Activated CD4-positive, alpha-beta T cell treated with anti-CD3 and anti-CD28 coated beads for 4 hours (primary cell): Measurements from ENCODE around the gene NRXN3.

Experiments used
- DNase-seq, 2 donors: peaks; one replicate each; pipeline ENCODE4 v3.0.0-alpha.2; 2020

The NRXN3 gene

GRCh38 chr14:79820866-79821535, 1650.8 kb downstream of the NRXN3 start:
- DNase-seq = no peak

GRCh38 chr14:79822034-79822433, 1651.9 kb downstream of the NRXN3 start:
- no peak for DNase-seq

DNA sequence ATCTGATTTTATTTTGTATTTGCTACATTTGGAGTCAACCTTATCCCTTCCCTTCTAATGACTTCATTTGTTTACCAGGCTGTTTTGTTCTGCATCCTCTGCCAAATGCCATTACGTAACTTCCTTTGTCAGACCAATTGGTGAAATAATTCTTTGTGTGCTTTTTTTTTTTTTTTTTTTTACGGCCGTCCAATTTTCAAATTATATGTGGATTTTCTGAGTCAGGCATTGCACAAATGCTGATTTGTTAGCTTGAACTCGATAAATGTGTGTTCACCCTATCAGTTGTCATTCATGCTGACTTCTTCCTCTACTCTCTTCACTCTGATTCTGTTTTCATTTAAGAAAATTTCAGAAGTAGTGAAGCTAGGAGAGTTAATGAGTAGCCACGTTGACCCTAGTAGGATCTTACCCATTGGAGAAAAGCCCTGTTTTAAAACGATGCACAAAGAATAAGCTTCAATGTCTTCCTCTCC, 1654.9 kb downstream of the NRXN3 start:
- DNase-seq = no peak

GRCh38 chr14:79826362-79826761, 1656.2 kb downstream of the NRXN3 start:
- DNase-seq = no peak

- DNase-seq = no peak
Measured at GRCh38 chr14:79829405-79830166, 1659.4 kb downstream of the NRXN3 start.

DNA sequence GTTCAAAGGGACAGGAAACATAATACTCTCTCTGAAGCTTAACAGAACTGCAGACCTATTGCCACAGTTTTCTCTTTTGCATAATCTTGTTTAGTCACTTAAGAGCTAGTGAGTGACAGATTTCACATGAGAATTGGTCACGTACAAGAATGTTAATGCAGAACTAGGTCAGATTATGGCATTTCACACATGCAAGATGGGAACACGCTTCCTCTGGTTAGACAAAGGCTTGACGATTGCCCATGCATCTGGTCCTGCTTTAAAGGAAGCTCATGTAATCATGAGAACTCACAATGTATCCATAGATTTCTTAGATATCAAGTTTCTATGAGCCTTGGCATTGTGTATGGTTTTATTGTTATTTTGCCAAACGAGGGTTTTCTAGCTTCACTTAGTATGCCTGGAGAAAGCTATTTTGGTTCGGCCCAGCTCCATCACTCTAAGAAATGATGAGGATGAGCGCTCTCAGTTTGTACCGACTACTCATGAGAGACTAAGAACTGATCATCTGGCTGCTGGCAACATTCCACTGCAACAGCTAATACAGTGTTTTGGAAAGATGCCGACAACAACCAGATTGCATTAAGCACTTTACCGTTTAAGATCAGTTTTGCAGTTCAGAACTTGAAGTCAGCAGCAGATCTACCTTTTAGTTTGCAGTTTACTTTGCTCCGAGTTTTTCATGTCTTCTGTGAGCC, 1661.2 kb downstream of the NRXN3 start:
- no peak for DNase-seq

DNA sequence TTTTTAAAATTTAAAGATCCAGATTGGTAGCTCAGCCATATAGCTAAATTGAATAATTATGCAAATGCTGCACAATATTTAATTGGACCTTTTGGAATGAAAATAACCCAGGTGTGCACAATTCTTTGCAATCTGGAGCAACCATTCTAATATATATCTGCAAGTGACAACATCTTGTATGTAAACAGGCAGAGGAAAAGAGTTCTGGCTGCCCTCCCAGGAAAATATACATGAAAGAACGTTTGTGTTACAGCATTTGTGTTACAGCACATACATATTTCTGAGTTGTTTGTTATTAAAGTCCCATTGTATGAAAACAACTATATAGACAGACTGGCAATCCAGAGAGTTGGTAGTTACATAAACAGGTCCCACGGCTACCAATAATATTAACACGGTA, 1663.6 kb downstream of the NRXN3 start:
- DNase-seq = no peak

- no peak for DNase-seq
Measured at GRCh38 chr14:79834868-79835267, 1664.7 kb downstream of the NRXN3 start.

GRCh38 chr14:79836577-79836976, 1666.4 kb downstream of the NRXN3 start:
- DNase-seq = no peak

- no peak for DNase-seq
Measured at GRCh38 chr14:79837699-79838098, 1667.5 kb downstream of the NRXN3 start.

- DNase-seq = no peak
Measured at GRCh38 chr14:79840103-79840502, 1669.9 kb downstream of the NRXN3 start.

- DNase-seq = no peak
Measured at GRCh38 chr14:79840831-79841230, 1670.7 kb downstream of the NRXN3 start.

DNA sequence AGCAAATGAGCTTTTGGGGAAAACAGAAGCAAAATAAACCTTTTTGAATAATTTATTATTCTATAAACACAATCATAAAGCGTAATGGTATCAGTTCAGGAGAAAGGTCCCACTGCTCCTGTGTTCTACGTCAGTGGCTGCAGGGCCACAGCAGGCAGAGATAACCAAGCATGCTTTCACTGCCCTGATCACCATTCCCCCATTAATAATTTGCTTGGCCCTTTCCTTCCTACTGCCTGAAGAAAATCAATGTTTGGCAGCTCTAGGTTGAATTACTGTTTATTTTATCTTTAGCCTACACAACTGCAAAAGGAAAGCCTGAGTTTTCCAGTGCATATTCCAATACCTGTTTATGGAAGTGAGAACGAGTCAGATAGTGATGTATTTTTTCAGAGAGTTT, 1671.3 kb downstream of the NRXN3 start:
- no peak for DNase-seq

GRCh38 chr14:79842270-79842669, 1672.1 kb downstream of the NRXN3 start:
- no peak for DNase-seq

- no peak for DNase-seq
Measured at GRCh38 chr14:79852950-79853744, 1683.0 kb downstream of the NRXN3 start.

- no peak for DNase-seq
Measured at GRCh38 chr14:79855789-79856188, 1685.6 kb downstream of the NRXN3 start.

DNA sequence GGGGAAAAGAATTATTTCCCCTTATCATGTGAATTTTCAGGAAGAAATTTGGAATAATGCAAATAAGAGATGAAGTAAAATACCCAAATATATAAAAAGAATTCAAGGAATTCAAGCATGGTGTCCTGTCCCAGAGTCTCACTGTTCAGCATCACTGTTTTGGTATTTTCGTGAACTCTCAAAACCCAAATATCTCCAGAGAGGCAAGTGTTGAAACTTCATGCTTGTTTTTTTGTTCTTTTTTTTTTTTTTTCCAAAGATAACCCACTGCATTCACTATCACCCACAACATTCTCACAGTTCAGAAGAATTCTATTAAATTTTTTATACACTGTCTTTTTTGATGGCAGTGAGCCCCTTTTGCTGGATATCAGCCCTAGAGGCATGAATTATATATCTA, 1686.2 kb downstream of the NRXN3 start:
- DNase-seq = no peak

DNA sequence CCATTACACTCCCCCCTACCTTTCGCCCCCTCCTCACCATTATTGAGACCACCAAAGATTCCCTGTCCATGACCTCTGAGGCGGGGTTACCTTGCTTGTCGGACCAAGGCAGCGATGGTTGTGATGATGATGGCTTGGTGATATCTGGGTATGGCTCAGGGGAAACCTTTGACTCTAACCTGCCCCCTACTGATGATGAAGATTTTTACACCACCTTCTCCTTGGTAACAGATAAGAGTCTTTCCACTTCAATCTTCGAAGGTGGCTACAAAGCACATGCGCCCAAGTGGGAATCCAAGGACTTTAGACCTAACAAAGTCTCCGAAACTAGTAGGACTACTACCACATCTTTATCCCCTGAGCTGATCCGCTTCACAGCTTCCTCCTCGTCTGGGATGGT, 1690.9 kb downstream of the NRXN3 start:
- DNase-seq = no peak

DNA sequence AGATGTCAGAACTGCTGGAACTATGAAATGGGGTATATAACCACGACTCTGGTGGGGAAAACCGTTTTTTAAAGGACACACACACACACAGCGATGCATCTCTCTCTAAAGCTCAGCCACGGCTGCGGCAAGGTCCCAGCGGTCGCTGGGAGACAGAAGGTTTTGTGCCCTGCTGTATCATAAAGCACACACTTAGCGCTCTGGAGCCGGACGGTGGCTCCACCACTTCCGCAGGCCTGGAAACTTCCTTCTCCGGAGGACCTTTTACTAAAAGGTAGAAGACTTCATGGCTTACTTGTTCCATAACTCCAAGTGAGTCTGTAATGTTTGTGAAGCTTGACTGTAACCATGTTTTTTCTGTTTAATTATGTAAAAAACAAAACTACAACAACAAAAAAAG, 1691.9 kb downstream of the NRXN3 start:
- no peak for DNase-seq

DNA sequence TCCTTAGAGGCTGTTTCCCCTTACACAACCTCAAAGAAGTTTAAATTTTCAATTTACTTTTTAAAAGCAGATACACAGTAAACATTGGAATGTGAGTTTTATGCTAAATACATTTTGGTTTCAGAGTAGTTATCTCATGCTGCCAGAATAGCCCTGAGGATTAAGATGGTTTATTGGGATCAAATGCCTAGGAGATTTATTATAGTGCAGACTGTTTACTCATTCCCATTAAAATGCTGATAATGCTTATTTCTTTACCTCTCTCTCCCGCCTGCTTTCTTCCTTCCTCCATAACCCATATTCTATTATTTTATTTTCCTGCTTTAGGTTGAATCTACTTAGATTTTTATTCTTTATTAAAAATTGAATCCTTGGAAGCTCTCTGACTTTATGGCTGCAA, 1701.0 kb downstream of the NRXN3 start:
- DNase-seq = no peak

DNA sequence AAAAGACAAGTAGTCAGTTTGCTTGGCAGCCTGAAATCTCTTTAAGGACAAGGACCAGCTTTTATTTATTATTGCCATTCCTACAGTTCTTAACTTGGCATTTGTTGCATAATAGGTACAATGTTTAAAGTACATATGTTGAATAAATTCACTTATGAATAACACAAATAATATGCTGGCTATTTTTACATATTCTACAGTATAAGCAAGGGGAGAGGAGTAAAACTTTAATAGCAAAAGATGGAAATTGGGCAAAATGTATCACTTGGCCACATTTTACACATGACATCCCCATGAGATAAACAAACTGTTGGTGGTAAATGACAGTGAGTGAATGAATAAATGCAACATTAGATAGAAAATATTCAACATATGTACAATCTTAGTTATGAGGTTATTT, 1708.1 kb downstream of the NRXN3 start:
- no peak for DNase-seq

DNA sequence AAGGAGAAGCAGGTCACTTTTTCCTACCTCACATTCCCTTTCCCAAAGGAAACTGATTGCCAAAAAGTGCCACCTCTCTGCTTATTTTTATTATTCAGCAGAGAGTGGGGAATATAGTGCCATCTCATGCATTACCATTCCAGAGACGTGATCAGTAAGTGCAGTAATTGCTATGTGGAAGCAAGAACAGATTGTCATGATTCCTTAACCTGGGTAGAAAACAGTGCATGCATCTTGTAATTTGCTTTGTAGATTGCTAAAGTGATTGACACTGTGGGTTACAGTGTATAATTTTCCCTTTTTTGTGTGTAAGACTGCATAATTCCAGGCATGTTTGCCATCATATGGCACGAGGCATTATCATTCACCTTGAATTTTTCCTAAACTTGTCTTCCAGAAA, 1708.6 kb downstream of the NRXN3 start:
- DNase-seq = no peak

DNA sequence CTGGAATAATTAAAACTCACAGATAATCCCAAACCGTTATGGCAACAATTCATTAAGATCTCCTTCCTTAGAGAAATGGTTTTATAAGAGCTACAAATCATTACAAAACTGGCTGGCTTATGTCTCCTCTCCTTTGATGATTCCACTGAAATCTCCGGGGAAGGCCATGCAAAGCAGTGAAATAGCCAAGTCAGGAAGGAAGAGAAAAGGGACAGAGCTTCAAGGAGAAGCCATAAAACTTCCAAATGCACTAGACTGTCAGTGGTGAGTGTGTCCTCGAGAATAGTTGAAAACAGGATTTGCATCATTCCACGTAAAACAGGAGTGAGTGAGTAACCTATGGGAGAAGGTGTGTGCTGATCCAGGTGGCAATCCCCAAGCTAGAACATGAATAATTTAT, 1711.1 kb downstream of the NRXN3 start:
- DNase-seq = no peak
